HG02623 (cell line): ENCODE data around the gene CEP85L.
"Not testable (repeated sequence)": the region's sequence is repeated elsewhere in the genome, so short reads cannot be mapped to it uniquely, and the experiment has no call there.

Experiments used
- ATAC-seq: cut with Tn5 transposase; IDR thresholded peaks from one replicate; pipeline ENCODE4 v1.9.1; 2021; ENCODE audit warnings: moderate library complexity; ENCODE audit not compliant: unreplicated experiment

Gene CEP85L

GRCh38 chr6:118436482-118436881 is 214.9 kb downstream of the CEP85L start:
- ATAC-seq: no peak

DNA sequence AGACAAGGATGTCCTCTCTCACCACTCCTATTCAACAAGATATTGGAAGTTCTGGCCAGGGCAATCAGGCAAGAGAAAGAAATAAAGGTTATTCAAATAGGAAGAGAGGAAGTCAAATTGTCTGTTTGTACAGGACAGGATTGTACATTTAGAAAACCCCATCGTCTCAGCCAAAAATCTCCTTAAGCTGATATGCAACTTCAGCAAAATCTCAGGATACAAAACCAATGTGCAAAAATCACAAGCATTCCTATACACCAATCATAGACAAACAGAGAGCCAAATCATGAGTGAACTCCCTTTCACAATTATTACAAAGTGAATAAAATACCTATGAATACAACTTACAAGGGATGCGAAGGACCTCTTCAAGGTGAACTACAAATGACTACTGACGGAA is 217.2 kb downstream of the CEP85L start:
- ATAC-seq: not testable (repeated sequence)

GRCh38 chr6:118421312-118421711 is 230.1 kb downstream of the CEP85L start:
- ATAC-seq: not testable (repeated sequence)

- ATAC-seq: no peak
These were observed 231.7 kb downstream of the CEP85L start for GRCh38 chr6:118419448-118420394.
